Measurements from ENCODE around the gene TMEM234.

The TMEM234 gene

DNA sequence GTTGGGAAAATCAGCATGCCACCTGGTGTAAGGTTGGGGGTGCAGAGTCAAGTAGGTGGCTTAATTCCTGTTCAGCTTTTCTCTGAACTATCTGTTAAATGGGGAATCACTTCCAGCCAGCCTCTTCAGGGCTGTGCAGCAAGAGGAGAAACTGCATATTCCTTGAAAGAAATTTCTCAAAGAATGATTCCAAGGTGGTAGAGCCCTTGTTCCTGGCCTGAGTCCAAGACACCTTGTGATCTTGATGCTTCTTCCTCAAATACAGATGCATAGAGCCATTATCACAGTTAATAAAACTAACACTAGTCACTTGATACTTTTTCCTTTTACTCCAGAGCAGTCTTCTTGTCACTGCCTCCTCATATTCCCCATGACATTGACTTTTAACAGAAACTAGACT, 37.5 kb downstream of the TMEM234 start:
- Histone ChIP-seq H3K36me3 (ENCODE audit: control insufficient read depth, insufficient read depth, low read length) (peaks cover 82% of the 10 kb centered on the region), H3K4me1 (ENCODE audit: control insufficient read depth, insufficient read depth, low read length) (peaks cover 4% of the 10 kb centered on the region; the same call in 1 of the 2 replicates), H3K27me3 (ENCODE audit: control insufficient read depth, insufficient read depth, low read length) (no peaks in the 10 kb centered on the region), H3K9ac (ENCODE audit: low read depth, low read length) (no peak overlapping the region), H3K9me3 (ENCODE audit: control insufficient read depth, insufficient read depth, low read length) (no peaks in the 10 kb centered on the region), H3K27ac (ENCODE audit: low read depth, low read length) (no peak overlapping the region), H3K4me3 (ENCODE audit: low read depth, low read length) (no peak overlapping the region)

- H3K9me3 ChIP-seq (ENCODE audit: control insufficient read depth, insufficient read depth, low read length), result no peaks in the 10 kb centered on the region
- H3K4me3 ChIP-seq (ENCODE audit: low read depth, low read length), result no peak overlapping the region
- no peak overlapping the region for H3K9ac ChIP-seq (ENCODE audit: low read depth, low read length)
- H3K36me3 ChIP-seq (ENCODE audit: control insufficient read depth, insufficient read depth, low read length), result peaks cover 57% of the 10 kb centered on the region
- H3K27me3 ChIP-seq (ENCODE audit: control insufficient read depth, insufficient read depth, low read length), result no peaks in the 10 kb centered on the region
- H3K27ac ChIP-seq (ENCODE audit: low read depth, low read length), result no peak overlapping the region
- H3K4me1 ChIP-seq (ENCODE audit: control insufficient read depth, insufficient read depth, low read length), result peaks cover 19% of the 10 kb centered on the region
Measured at GRCh38 chr1:32182060-32182459, 40.1 kb downstream of the TMEM234 start.

DNA sequence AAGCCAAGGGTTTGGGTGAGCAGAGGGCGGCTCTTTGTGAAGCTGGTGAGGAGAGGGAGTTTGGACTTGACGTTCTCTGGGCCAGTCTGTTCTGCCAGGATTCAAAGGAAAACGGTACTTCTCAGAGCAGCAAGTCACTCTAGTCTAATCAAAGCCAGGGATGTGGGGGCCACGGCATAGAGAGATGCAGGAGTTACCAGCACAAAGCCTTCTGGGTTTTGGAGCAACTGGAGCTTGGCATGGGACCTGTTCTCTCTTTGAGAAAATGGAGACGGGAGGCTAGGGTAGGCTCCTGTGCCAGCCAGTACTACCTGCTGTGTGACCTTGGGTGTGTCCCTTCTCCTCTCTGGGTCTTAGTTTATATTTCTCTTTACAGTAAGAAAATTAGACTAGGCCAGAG, 40.6 kb downstream of the TMEM234 start:
- H3K9ac ChIP-seq (ENCODE audit: low read depth, low read length), result no peak overlapping the region
- peaks cover 19% of the 10 kb centered on the region for H3K4me1 ChIP-seq (ENCODE audit: control insufficient read depth, insufficient read depth, low read length)
- H3K27me3 ChIP-seq (ENCODE audit: control insufficient read depth, insufficient read depth, low read length), result no peaks in the 10 kb centered on the region
- H3K9me3 ChIP-seq (ENCODE audit: control insufficient read depth, insufficient read depth, low read length), result no peaks in the 10 kb centered on the region
- no peak overlapping the region for H3K27ac ChIP-seq (ENCODE audit: low read depth, low read length)
- H3K4me3 ChIP-seq (ENCODE audit: low read depth, low read length), result no peak overlapping the region
- H3K36me3 ChIP-seq (ENCODE audit: control insufficient read depth, insufficient read depth, low read length), result peaks cover 52% of the 10 kb centered on the region

GRCh38 chr1:32181065-32181464, 41.1 kb downstream of the TMEM234 start:
- Histone ChIP-seq H3K36me3 (ENCODE audit: control insufficient read depth, insufficient read depth, low read length) (peaks cover 47% of the 10 kb centered on the region), H3K4me1 (ENCODE audit: control insufficient read depth, insufficient read depth, low read length) (peaks cover 19% of the 10 kb centered on the region), H3K27ac (ENCODE audit: low read depth, low read length) (no peak overlapping the region), H3K9me3 (ENCODE audit: control insufficient read depth, insufficient read depth, low read length) (no peaks in the 10 kb centered on the region), H3K9ac (ENCODE audit: low read depth, low read length) (no peak overlapping the region), H3K27me3 (ENCODE audit: control insufficient read depth, insufficient read depth, low read length) (no peaks in the 10 kb centered on the region), H3K4me3 (ENCODE audit: low read depth, low read length) (peak overlapping the region; percentile 72; the same call in 1 of the 2 replicates)

- H3K27me3 ChIP-seq (ENCODE audit: control insufficient read depth, insufficient read depth, low read length), result no peaks in the 10 kb centered on the region
- peak overlapping the region; percentile 61 for H3K9ac ChIP-seq (ENCODE audit: low read depth, low read length)
- no peaks in the 10 kb centered on the region for H3K9me3 ChIP-seq (ENCODE audit: control insufficient read depth, insufficient read depth, low read length)
- H3K27ac ChIP-seq (ENCODE audit: low read depth, low read length), result peak overlapping the region; percentile 94
- H3K36me3 ChIP-seq (ENCODE audit: control insufficient read depth, insufficient read depth, low read length), result peaks cover 41% of the 10 kb centered on the region
- H3K4me3 ChIP-seq (ENCODE audit: low read depth, low read length), result peak overlapping the region; percentile 72
- peaks cover 19% of the 10 kb centered on the region for H3K4me1 ChIP-seq (ENCODE audit: control insufficient read depth, insufficient read depth, low read length)
Measured at GRCh38 chr1:32180186-32181060, 41.7 kb downstream of the TMEM234 start.

- Histone ChIP-seq H3K4me1 (ENCODE audit: control insufficient read depth, insufficient read depth, low read length) (peaks cover 19% of the 10 kb centered on the region), H3K9me3 (ENCODE audit: control insufficient read depth, insufficient read depth, low read length) (no peaks in the 10 kb centered on the region), H3K27me3 (ENCODE audit: control insufficient read depth, insufficient read depth, low read length) (no peaks in the 10 kb centered on the region), H3K36me3 (ENCODE audit: control insufficient read depth, insufficient read depth, low read length) (peaks cover 40% of the 10 kb centered on the region), H3K4me3 (ENCODE audit: low read depth, low read length) (peak within 1 kb of the TSS; percentile 72), H3K27ac (ENCODE audit: low read depth, low read length) (peak within 1 kb of the TSS; percentile 94), H3K9ac (ENCODE audit: low read depth, low read length) (peak within 1 kb of the TSS; percentile 61)
Measured at GRCh38 chr1:32179443-32180185, 42.5 kb downstream of the TMEM234 start, which contains the start of gene TXLNA. Gene TXLNA, plus strand, starts transcription at chr1:32179675. Its CDS starts 671 bp downstream, at chr1:32180346.

DNA sequence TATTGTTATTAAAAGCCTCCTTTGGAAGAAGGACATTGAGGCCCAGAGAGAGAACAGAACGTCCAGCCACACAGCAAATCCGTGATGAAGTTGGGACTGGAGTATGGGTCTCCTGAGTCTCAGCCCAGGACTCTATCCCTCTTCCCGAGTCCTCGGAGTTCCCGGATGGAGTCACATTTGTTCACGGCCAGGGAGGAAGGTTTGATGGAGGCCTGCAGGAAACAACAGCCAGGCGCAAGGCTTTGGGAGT, 43.0 kb downstream of the TMEM234 start:
- Histone ChIP-seq H3K4me1 (ENCODE audit: control insufficient read depth, insufficient read depth, low read length) (peaks cover 19% of the 10 kb centered on the region), H3K4me3 (ENCODE audit: low read depth, low read length) (peak overlapping the region; percentile 72), H3K36me3 (ENCODE audit: control insufficient read depth, insufficient read depth, low read length) (peaks cover 40% of the 10 kb centered on the region), H3K27ac (ENCODE audit: low read depth, low read length) (peak overlapping the region; percentile 94), H3K27me3 (ENCODE audit: control insufficient read depth, insufficient read depth, low read length) (no peaks in the 10 kb centered on the region), H3K9me3 (ENCODE audit: control insufficient read depth, insufficient read depth, low read length) (no peaks in the 10 kb centered on the region), H3K9ac (ENCODE audit: low read depth, low read length) (peak overlapping the region; percentile 46)

- Histone ChIP-seq H3K9ac (ENCODE audit: low read depth, low read length) (no peak overlapping the region), H3K27ac (ENCODE audit: low read depth, low read length) (peak overlapping the region; percentile 94), H3K36me3 (ENCODE audit: control insufficient read depth, insufficient read depth, low read length) (peaks cover 39% of the 10 kb centered on the region), H3K27me3 (ENCODE audit: control insufficient read depth, insufficient read depth, low read length) (no peaks in the 10 kb centered on the region), H3K9me3 (ENCODE audit: control insufficient read depth, insufficient read depth, low read length) (no peaks in the 10 kb centered on the region), H3K4me1 (ENCODE audit: control insufficient read depth, insufficient read depth, low read length) (peaks cover 19% of the 10 kb centered on the region), H3K4me3 (ENCODE audit: low read depth, low read length) (peak overlapping the region; percentile 72)
Measured at GRCh38 chr1:32178380-32179192, 43.6 kb downstream of the TMEM234 start.

DNA sequence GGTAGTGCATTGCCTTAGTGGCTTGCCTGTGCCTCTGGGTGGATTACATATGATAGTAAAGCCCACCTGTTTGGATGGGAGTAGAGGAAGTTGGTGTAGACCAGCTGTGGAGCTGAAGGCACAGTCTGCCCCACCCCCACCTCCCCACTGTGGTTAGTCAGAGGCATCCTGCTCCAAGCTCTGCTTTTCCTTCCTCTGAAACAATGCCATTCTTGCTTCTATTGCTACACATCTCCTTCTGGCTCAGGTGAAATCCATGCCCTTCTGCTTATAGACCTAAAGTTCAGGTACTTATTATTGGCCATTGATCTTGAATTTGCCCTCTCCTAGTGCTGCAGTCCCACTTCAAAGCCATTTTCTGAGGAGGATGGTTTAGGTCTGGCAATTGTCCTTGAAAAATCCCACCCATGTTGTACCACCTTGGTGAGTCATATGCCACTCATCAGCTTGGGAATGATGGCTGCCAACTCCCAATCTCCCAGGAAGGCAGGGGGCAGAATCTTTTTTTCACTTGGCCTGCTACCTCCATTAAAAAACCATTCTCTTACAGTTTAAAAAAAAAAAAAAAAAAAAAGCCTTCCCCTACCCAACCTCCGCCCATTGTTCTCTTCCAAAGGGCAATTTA, 49.4 kb downstream of the TMEM234 start:
- no peak overlapping the region for H3K9ac ChIP-seq (ENCODE audit: low read depth, low read length)
- no peak overlapping the region for H3K4me3 ChIP-seq (ENCODE audit: low read depth, low read length)
- H3K4me1 ChIP-seq (ENCODE audit: control insufficient read depth, insufficient read depth, low read length), result no peaks in the 10 kb centered on the region
- H3K27me3 ChIP-seq (ENCODE audit: control insufficient read depth, insufficient read depth, low read length), result no peaks in the 10 kb centered on the region
- no peak overlapping the region for H3K27ac ChIP-seq (ENCODE audit: low read depth, low read length)
- peaks cover 68% of the 10 kb centered on the region for H3K36me3 ChIP-seq (ENCODE audit: control insufficient read depth, insufficient read depth, low read length)
- H3K9me3 ChIP-seq (ENCODE audit: control insufficient read depth, insufficient read depth, low read length), result no peaks in the 10 kb centered on the region

DNA sequence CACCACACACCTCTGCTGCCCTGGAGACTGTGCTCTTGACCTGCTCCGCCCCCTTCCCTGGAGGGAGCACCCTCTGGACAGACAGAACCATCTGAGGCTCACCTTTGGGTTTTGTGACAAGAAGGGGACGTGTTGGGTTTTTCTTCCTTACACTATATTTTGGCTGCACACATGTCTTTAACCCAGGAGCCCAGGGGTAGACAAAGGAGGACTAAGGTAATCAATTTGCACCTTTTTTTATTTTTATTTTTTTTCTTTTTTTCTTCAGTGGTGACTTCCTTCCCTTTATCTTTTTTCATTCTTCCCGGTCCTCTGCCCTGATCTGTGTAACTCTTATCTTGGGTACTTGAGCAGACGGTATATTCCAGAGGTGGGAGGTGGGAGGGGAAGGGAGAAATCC, 51.2 kb downstream of the TMEM234 start:
- peaks cover 81% of the 10 kb centered on the region for H3K36me3 ChIP-seq (ENCODE audit: control insufficient read depth, insufficient read depth, low read length)
- no peak overlapping the region for H3K27ac ChIP-seq (ENCODE audit: low read depth, low read length)
- no peaks in the 10 kb centered on the region for H3K27me3 ChIP-seq (ENCODE audit: control insufficient read depth, insufficient read depth, low read length)
- no peaks in the 10 kb centered on the region for H3K9me3 ChIP-seq (ENCODE audit: control insufficient read depth, insufficient read depth, low read length)
- no peaks in the 10 kb centered on the region for H3K4me1 ChIP-seq (ENCODE audit: control insufficient read depth, insufficient read depth, low read length)
- H3K4me3 ChIP-seq (ENCODE audit: low read depth, low read length), result no peak overlapping the region
- H3K9ac ChIP-seq (ENCODE audit: low read depth, low read length), result no peak overlapping the region
